HL-60 (cell line): Measurements from ENCODE around the gene HTRA1.

Experiments used
- DNase-seq, 2 experiments: peaks; one replicate each; pipeline ENCODE4 v3.0.0-alpha.2; 2010 to 2020; ENCODE audit warnings: low read depth in 1 of 2, low spot score in 1 of 2
- H3K27ac ChIP-seq: fragments of 250-450 bp; sonication (Bioruptor Pico); replicated peaks from 2 replicates; pipeline ENCODE4 v1.5.1; 2020; ENCODE audit warnings: mild to moderate bottlenecking, moderate library complexity
- H3K27me3 ChIP-seq: fragments of 250-450 bp; sonication (Bioruptor Pico); 2 replicates; pipeline ENCODE4 v1.5.1; 2021; ENCODE audit warnings: mild to moderate bottlenecking, moderate library complexity; ENCODE audit not compliant: insufficient read depth, poor library complexity, severe bottlenecking
- H3K4me3 ChIP-seq: replicated peaks from 2 replicates; pipeline ENCODE4 v1.5.1; 2011; ENCODE audit warnings: mild to moderate bottlenecking, control low read depth, low read length; ENCODE audit not compliant: insufficient read depth
- GABPA ChIP-seq: IDR thresholded peaks from 2 replicates; pipeline ENCODE4 v1.6.1; 2012; ENCODE audit warnings: low read depth
- POLR2AphosphoS5 ChIP-seq: IDR thresholded peaks from 2 replicates; pipeline ENCODE4 v1.6.1; 2012; ENCODE audit warnings: low read depth
- SPI1 ChIP-seq: IDR thresholded peaks from 2 replicates; pipeline ENCODE4 v1.6.1; 2012; ENCODE audit warnings: low read depth, mild to moderate bottlenecking, borderline replicate concordance
- TF ChIP-seq, protein P1 (sequence below): IDR thresholded peaks from one replicate; pipeline ENCODE4 v1.5.1; 2011; ENCODE audit warnings: low read length, control low read depth, inconsistent platforms; ENCODE audit not compliant: insufficient read depth
- TF ChIP-seq, protein P2 (sequence below): IDR thresholded peaks from 2 replicates; pipeline ENCODE4 v1.6.1; 2012; ENCODE audit warnings: low read depth; ENCODE audit not compliant: insufficient replicate concordance

The HTRA1 gene

DNA sequence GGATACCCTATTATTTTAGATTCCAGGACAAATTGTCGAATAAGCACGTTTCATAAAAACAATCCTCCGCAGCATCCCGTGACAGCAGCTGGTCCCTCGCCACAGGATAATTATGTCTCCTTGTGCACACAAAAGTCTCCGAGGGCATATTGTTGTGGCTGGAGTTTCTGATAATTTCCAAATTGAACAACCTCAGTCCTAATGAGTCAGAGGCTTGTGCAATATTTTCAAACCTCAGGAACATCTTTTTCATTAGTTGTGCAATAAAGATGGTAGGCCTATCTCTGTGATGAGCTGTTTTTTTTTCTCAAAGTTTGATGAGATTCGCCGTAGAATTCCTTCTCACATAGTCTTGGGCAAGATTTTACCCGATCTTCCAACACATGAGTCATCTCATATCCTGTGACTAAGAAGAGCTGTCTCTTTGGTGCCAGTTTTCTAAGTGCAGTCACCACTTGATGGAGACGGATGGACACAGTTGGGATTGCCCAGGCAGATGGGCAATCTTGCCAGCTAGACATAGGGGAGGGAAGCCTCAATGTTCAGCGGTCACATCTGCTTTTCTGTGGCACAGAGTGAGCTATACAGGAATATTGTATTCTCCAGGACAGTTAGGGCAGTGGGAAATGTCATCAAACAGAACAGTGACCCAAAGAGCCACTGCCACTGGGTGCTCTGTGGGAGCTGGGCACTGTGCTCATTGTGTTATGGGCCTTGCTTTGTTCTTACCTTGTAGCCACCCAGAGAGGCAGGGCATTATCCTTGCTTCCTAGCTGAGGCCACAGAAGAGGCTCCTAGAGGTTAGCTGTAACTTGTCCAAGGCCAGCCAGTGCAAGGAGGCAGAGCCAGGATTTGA is 7.8 kb downstream of the HTRA1 start:
- peak in 1 of 2 experiments; percentile 91 for DNase-seq
- Histone ChIP-seq H3K27me3 (peaks cover 19% of the 10 kb centered on the region), H3K4me3 (no peak overlapping the region), H3K27ac (no peak overlapping the region)
- TF ChIP-seq POLR2AphosphoS5 (no peak), SPI1 (no peak), GABPA (no peak)
- TF ChIP-seq, protein P1, sequence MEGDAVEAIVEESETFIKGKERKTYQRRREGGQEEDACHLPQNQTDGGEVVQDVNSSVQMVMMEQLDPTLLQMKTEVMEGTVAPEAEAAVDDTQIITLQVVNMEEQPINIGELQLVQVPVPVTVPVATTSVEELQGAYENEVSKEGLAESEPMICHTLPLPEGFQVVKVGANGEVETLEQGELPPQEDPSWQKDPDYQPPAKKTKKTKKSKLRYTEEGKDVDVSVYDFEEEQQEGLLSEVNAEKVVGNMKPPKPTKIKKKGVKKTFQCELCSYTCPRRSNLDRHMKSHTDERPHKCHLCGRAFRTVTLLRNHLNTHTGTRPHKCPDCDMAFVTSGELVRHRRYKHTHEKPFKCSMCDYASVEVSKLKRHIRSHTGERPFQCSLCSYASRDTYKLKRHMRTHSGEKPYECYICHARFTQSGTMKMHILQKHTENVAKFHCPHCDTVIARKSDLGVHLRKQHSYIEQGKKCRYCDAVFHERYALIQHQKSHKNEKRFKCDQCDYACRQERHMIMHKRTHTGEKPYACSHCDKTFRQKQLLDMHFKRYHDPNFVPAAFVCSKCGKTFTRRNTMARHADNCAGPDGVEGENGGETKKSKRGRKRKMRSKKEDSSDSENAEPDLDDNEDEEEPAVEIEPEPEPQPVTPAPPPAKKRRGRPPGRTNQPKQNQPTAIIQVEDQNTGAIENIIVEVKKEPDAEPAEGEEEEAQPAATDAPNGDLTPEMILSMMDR: no peak
- TF ChIP-seq, protein P2, sequence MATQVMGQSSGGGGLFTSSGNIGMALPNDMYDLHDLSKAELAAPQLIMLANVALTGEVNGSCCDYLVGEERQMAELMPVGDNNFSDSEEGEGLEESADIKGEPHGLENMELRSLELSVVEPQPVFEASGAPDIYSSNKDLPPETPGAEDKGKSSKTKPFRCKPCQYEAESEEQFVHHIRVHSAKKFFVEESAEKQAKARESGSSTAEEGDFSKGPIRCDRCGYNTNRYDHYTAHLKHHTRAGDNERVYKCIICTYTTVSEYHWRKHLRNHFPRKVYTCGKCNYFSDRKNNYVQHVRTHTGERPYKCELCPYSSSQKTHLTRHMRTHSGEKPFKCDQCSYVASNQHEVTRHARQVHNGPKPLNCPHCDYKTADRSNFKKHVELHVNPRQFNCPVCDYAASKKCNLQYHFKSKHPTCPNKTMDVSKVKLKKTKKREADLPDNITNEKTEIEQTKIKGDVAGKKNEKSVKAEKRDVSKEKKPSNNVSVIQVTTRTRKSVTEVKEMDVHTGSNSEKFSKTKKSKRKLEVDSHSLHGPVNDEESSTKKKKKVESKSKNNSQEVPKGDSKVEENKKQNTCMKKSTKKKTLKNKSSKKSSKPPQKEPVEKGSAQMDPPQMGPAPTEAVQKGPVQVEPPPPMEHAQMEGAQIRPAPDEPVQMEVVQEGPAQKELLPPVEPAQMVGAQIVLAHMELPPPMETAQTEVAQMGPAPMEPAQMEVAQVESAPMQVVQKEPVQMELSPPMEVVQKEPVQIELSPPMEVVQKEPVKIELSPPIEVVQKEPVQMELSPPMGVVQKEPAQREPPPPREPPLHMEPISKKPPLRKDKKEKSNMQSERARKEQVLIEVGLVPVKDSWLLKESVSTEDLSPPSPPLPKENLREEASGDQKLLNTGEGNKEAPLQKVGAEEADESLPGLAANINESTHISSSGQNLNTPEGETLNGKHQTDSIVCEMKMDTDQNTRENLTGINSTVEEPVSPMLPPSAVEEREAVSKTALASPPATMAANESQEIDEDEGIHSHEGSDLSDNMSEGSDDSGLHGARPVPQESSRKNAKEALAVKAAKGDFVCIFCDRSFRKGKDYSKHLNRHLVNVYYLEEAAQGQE: no peak

DNA sequence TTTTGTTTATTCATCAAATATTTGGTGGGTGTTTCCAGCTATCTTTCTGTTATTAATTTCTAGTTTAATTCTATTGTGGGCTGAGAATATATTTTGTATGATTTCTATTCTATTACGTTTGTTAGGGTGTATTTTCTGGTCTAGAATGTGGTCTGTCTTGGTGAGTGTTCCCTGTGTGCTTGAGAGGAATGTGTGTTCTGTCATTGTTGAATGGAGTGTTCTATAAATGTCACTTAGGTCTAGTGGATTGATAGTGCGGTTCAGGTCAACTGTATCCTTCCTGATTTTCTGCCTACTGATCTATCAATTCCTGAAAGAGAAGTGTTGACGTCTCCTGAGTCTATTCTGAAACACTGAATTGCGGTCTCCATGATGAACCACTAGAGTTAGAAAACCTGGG is 8.5 kb downstream of the HTRA1 start:
- TF ChIP-seq GABPA: no peak
- TF ChIP-seq, protein P1: no peak
- TF ChIP-seq, protein P2: no peak
- Histone ChIP-seq H3K27me3 (peaks cover 24% of the 10 kb centered on the region), H3K27ac (no peak overlapping the region), H3K4me3 (no peak overlapping the region)
- DNase-seq: no peak

DNA sequence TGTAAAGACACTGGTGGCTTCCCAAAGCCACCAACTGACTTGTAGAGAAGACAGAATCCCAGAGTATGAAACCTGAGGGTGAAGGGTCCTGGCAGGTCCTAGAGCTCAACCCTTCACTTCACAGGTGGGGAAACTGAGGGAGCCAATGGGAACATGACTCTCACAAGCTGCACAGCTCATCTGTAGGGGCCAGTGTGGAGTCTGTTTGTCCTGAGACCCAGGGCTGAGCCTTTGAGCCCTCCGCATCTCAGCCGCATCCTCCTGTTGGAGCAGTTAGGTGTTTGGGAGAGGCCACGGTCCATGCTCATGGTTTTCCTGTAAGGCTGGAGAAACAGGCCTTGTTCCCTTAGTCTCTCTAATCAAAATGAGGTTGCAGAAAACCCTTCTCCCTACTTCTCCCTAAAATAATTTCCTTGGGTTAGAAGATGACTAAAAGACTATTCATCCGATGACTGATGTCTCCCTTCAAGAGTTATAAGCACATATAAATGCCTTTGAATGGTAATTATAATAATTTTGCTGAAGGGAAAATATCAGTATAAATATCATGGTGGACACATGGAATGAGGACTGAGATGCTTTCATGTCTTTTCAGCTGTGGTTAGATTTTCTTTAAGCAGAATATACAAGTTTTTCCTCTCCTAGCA is 10.3 kb downstream of the HTRA1 start:
- Histone ChIP-seq H3K4me3 (no peak overlapping the region), H3K27ac (no peak overlapping the region), H3K27me3 (peaks cover 22% of the 10 kb centered on the region)
- TF ChIP-seq, protein P1: no peak
- TF ChIP-seq POLR2AphosphoS5 (no peak), SPI1 (no peak), GABPA (no peak)
- TF ChIP-seq, protein P2: no peak
- DNase-seq: no peak
